Measurements from ENCODE around the gene DOCK9.
A peak's percentile ranks its signal among the peaks of the same experiment; 100 is the strongest.

Gene DOCK9

GRCh38 chr13:98977568-98978265 lies at the start of gene DOCK9:
TSS of gene DOCK9 (minus strand) at chr13:98978064. CDS start at chr13:98977909, 155 bp downstream.
- peak; percentile 22 for DNase-seq

DNA sequence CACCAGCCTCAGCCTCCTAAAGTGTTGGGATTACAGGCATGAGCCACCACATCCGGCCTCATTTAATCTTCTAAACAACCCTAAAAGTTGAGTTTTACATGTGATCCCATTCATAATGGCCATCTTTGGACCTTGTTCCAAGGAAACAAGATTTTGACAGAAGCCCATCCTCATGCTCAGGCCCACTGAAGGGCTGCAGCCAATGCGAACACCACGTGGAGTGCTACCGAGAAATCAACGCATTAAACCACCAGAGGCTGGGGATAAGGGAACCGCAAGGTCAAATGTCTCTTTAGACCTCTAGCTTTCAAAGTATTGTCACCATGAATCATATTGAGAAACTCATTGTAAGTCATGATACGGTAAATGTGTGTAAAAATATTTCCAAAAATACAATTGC lies 49.4 kb upstream of the DOCK9 start:
- no peak for DNase-seq

- DNase-seq: no peak
Measured at GRCh38 chr13:99022941-99023340, 45.1 kb upstream of the DOCK9 start.

- no peak for DNase-seq
Measured at GRCh38 chr13:99018418-99019180, 40.7 kb upstream of the DOCK9 start.

DNA sequence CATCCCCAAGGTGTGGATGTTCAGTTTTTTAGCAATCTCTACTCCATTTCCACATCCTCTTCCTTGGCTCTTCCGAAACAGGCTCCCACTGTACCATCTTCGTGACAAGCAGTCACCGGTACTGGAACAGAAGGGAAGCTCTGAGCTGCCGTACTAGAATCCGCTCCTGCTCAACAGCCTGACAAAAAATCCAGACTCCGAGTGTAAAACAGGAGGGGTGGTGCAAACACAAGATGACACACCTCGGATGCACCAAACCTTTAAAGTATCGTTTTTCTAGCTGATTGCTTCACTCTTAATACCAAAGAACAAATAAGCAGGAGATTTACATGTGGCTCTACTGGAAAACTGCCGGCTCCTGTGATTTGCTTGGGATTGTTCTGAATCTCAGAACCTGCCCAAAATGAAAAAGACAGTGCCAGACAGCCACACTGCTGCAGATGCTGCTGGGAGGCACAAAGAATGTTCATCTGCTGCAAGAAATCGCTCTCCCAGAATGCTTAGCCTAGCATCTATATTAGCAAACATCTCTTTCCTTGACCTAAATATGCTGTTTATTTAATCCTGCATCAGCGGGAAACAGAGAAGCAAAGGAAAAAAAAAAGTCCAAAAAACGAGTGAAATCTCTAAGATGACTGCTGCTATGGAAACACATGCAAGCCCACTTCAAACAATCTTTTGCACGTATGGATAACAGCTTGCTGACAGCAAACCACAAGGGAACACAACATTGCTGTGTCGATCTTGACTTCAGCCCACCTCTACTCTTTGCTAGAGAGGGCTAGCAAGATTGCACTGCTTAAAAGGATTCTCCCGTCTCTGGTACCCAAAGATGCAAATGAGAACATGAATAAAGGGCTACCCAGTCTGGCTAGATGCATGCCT lies 38.0 kb upstream of the DOCK9 start:
- no peak for DNase-seq

GRCh38 chr13:99014522-99014921 lies 36.7 kb upstream of the DOCK9 start:
- DNase-seq: no peak

GRCh38 chr13:99013951-99014350 lies 36.1 kb upstream of the DOCK9 start:
- DNase-seq: no peak

- DNase-seq: no peak
Measured at GRCh38 chr13:99012539-99012938, 34.7 kb upstream of the DOCK9 start.

- DNase-seq: no peak
Measured at GRCh38 chr13:99009987-99010551, 32.2 kb upstream of the DOCK9 start.

- DNase-seq: no peak
Measured at GRCh38 chr13:99008577-99008976, 30.7 kb upstream of the DOCK9 start.

GRCh38 chr13:99007414-99007986 lies 29.6 kb upstream of the DOCK9 start:
- DNase-seq: no peak

GRCh38 chr13:99005609-99006008 lies 27.7 kb upstream of the DOCK9 start:
- no peak for DNase-seq

GRCh38 chr13:99004978-99005377 lies 27.1 kb upstream of the DOCK9 start:
- DNase-seq: no peak

GRCh38 chr13:99003851-99004471 lies 26.1 kb upstream of the DOCK9 start:
- no peak for DNase-seq

DNA sequence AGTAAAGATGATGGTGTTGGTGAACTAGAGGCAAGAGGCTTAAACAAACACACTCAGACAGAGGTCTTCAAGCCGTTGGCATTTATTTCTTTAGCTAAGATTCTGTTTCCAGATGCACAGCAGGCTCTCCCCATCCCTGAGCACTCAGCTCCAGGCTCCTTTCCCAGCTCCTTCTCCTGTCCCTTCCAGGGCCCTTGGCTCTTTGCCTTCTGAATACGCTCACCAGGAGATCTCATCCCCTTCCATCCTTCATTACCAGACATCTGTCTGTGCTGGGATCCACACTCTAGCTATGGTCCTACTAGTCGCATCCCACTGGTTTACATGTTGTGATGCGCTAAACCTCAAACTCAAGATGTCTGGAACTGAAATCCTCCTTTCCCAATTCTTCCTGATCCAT lies 25.3 kb upstream of the DOCK9 start:
- DNase-seq: no peak

GRCh38 chr13:99002172-99002710 lies 24.4 kb upstream of the DOCK9 start:
- DNase-seq: no peak

DNA sequence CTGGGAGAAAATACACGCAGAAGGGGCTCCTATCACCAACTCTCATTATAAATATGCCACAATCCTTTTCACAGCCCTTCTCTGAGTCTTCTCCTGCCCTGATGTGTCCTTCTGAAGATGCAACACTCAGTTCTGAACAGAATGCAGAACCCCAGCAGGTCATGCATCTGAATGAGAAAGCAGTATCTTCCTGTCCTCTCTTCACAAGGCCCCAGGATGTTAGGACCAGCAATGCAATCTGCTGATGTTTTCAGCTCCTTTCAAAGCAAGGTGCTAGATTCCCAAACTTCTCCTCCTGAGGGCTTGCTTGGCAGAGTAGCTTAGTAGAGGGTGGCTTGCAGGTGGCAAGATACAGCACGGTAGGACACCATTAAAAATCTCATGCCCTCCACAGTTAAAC lies 22.3 kb upstream of the DOCK9 start:
- no peak for DNase-seq

DNA sequence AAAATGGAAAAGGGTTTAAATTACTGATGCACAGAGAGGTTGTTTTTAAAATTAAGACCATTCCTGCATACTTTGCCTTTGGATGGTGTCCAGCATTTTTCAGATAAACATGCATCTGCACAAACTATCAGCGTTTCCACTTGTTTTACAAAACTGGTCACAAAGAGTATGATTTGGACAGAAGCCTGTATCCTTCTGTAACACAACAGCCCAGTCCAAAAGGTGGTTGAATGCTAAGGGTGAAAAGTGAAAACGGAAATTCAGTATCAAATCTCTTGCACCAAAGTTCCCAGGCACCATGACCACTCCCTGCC lies 21.7 kb upstream of the DOCK9 start:
- no peak for DNase-seq

GRCh38 chr13:98998831-98999638 lies 21.2 kb upstream of the DOCK9 start:
- no peak for DNase-seq

- DNase-seq: peak; percentile 25
Measured at GRCh38 chr13:98997738-98998641, 20.1 kb upstream of the DOCK9 start.

Measured in NCI-H345 (cell line).